EL (cell line): ENCODE measurements around the gene KCNJ18.
"Not testable (repeated sequence)": the region's sequence is repeated elsewhere in the genome, so short reads cannot be mapped to it uniquely, and the experiment has no call there.

ENCODE experiments used
- DNase-seq: peaks from one replicate; pipeline ENCODE4 v3.0.0-alpha.2; 2016

The KCNJ18 gene

GRCh38 chr17:21686165-21687015 lies 5.9 kb upstream of the KCNJ18 start:
- DNase-seq = no peak

DNA sequence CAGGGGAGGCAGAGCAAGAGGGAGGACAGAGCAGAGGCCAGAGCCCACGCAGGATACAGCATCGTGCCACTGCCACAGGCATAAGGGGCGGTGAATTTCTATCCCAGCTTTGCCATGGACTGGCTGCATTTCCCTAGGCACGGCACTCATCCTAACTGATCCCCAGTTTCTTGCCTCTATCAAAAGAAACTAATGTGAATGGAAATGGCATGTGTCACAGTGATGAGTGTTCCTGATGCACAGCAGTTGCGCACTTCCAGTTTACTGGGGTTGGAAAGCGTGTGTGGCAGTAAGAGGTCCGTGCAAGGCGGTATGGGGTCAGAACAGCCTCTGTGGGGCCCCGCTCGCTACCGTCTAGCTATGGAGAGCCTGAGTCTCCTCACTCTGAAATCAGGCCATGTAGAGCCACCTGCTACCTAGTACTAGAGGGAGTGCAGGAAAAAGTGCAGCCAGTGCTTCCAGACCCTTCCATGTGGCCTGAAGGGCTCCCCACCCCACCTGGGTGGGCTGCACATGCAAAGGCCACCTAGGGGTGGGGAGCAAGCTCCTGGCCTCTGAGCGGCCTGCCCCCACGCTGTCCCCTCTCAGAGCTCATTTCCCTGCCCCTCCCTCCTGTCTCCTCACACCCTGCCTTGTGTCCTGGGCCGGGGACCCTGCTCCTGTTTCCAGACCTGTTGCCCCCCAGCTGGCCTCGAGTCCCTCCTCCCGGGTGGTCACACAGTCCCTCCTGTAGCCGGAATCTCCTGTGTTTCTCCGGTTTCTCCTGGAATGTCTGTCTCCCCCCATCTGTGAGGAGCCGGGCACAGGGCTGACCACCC lies 5.0 kb upstream of the KCNJ18 start:
- DNase-seq = no peak

DNA sequence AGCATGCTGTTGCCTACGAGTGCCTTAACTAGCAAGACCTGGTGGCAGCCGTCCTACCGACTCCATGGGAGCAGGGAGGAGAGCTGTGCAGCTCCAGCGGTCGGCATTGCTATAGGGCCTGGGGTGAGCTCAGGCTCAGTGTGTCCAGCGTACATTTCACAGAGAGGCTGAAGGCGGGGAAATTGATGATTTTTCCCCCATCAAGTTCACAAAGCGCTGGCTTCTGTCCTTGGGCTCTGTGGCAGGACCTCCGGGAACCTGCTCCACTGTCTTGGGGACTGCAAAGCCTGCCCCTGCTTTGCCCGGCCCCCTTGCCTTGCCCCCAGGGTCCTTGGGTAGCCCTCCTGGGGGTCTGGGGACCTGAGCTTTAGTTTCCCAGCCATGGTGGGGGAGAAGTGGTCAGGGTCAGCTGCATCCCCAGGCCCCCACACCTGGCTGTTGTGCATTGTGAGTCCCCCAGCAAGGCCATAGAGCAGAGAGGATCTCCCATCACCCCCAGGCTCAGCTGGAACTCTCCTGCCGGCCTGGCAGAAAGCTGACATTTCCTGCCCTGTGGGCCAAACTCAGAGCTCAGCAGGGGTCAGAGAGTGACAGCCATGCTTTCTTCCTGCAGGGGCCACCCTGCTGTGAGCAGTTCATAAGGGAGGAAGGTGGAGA lies 3.9 kb upstream of the KCNJ18 start:
- no peak for DNase-seq

DNA sequence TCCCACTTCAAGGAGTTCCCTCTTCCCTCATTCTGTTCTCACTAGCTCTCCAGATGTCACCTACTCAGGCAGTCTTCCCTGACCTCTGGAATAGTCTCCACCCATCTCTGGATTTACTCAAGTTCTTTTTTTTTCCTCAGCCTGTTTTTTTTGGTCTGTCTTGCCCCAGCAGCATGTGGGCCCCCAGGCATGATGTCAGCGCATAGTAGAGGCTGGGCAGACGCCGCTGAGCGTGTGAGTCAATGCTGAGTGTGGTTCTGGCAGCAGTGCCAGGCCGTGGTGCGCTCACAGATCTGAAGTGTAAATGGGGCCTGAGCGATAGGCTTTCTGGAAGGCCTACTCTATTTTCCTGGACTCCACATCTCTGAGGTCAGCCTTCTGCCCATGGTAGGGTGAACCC lies 2.7 kb upstream of the KCNJ18 start:
- peak; percentile 91 for DNase-seq

- not testable (repeated sequence) for DNase-seq
These were observed 1.5 kb upstream of the KCNJ18 start for GRCh38 chr17:21690811-21691210.

GRCh38 chr17:21691481-21691880 lies 842 bp upstream of the KCNJ18 start:
- not testable (repeated sequence) for DNase-seq

DNA sequence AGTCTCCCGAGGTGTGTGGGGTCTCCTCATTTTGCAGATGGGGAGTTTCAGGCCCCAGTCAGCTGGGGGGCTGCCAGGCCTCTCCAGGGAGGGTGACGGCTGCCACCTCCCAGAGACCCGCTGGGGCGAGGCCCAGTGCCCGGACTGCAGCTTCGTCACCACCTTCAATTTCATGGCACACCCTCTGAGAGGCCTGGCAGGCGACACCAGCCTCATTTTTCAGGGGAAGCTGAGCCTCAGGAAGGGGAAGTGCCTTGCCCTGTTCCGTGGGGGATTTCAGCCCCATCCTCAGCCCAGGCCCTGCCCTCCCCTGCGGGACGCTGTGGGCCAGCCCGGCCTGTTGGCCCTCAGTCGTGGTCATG lies 362 bp downstream of the KCNJ18 start:
- not testable (repeated sequence) for DNase-seq

DNA sequence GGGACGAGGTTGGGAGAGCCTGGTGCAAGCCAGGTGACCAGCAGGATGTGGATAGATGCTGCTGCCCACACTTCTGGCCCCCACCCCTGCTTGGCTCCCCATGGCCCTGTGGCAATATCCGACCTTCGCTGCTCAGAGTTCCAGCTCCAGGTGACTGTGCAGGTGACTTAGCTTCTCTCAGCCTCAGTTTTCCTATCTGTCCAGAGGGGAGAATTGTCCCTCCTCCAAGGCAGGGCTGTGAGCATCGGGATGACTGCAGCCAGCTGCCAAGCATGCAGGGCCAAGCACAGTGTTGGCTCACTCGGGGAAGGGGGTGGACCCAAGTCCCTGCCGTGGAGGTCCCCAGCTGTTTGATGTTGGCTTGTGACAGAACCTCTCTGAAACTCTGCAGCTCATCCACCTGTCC lies 1.1 kb downstream of the KCNJ18 start:
- DNase-seq = not testable (repeated sequence)

DNA sequence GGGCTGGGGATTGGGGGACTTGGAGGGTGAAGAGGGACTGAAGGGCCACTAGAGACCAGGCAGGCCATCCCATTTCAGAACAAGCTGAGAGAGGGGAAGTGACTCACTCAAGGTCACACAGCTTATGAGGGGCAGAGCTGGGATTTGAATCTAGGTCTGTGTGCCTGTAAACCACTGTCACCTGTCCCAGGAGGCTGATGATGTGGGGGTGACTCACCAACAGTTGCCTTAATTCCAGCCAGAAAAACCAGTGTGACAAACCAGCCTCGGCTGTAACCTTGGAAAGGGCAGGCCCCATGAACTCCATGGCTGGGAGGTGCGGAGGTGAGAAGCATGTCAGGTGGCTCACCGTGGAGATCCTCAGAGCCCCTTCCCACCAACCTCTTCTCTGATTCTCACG lies 1.6 kb downstream of the KCNJ18 start:
- not testable (repeated sequence) for DNase-seq

DNA sequence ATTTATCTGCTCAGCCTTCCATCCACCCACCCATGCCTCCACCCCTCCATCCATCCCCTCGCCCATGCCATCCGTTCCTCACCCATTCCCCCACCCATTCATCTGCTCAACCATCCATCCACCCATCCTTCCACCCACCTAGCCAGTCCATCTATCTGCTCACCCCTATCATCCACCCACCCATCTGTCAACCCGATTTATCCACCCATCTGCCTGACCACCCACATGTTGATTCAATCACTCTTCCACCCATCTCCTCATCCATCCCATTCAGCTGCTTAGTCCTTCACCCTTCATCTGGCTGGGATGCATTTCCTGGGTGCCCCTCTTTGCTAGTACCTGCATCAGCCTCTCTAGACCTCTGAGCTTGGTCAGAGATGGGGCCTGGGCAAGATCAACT lies 3.9 kb downstream of the KCNJ18 start:
- DNase-seq = not testable (repeated sequence)

- not testable (repeated sequence) for DNase-seq
These were observed 4.7 kb downstream of the KCNJ18 start for GRCh38 chr17:21696842-21697507.

DNA sequence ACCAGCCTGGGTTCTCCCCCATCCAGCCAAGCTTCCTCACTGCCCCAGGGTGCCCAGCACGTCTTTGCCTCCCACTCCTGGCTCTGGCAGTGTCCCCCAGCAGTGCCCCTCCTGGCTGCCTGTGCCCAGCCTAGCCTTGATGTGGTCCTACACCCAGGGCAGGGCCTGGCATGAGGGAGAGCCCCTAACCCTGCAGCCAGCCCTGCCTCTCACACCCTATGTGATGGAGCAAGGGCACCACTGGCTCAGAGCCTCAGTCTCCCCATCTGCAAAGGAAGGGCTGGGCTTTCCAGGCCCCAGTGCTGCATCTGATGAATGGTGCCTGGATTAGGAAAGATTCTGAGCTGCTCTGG lies 5.2 kb downstream of the KCNJ18 start:
- DNase-seq = not testable (repeated sequence)

GRCh38 chr17:21698437-21699075 lies 6.2 kb downstream of the KCNJ18 start:
- DNase-seq = not testable (repeated sequence)

DNA sequence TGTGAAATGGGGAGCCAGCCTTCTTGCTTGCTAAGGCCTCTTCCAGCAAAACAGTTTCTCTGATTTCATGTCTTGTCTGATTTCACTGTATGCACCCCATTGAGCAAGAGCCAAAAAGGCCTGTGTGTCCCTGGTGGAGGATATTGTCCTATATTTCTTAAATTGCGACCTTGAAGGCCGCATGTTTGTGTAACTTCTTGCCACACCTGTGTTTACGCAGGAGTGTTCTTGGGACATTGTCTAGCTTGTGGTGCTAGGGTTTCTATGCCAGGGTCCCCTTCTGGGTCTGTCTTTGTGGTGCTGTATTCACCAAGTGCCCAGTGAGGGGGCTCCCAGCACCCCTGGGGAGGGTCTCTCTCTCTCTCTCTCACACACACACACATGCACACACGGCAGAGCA lies 6.8 kb downstream of the KCNJ18 start:
- not testable (repeated sequence) for DNase-seq

GRCh38 chr17:21699573-21700236 lies 7.4 kb downstream of the KCNJ18 start:
- DNase-seq = not testable (repeated sequence)

- not testable (repeated sequence) for DNase-seq
These were observed 8.8 kb downstream of the KCNJ18 start for GRCh38 chr17:21701090-21701489.

DNA sequence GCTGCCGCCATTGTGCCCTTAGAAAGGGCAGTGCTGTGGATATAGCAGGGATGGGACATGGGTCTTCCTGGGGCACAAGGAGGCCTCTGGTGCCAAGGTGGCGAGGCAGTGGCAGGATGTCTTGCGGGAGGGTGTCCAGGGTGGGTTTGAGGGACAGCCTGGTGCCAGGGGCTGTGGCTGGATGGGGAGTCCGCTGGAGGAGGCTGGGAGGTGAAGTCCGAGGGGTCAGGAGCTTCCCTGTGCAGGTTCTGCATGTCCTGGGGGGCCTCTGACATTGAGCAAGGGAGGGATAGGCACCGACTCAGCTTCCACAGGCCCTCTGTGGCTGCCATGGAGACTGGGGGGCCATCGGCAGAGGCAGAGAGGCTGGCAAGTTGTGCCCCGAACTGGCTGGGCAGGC lies 9.7 kb downstream of the KCNJ18 start:
- not testable (repeated sequence) for DNase-seq

- not testable (repeated sequence) for DNase-seq
These were observed 10.2 kb downstream of the KCNJ18 start for GRCh38 chr17:21702521-21702920.

GRCh38 chr17:21702940-21703640 lies 10.8 kb downstream of the KCNJ18 start:
- DNase-seq = not testable (repeated sequence)

- not testable (repeated sequence) for DNase-seq
These were observed 11.9 kb downstream of the KCNJ18 start for GRCh38 chr17:21703891-21704872.
